Measurements from ENCODE around the gene PTCH2. TPM values are rescaled to one million over a fixed set of nuclear protein-coding genes. Genes with fewer than 3 reads are reported as not detected.

Gene PTCH2
- total and polyA plus RNA-seq, 2 of the 13 experiments (the other 11 are each of a cell fraction or from before 2014, with no cell fraction given) = 0.60 to 1.5 TPM

- no peak for TF ChIP-seq AKNA (CRISPR knock-in tag; IDR thresholded peaks at IDR 0.05; ENCODE audit: borderline replicate concordance)
- no peak for TF ChIP-seq ZNF143 (CRISPR knock-in tag; IDR thresholded peaks at IDR 0.05)
- no peak for TF ChIP-seq TBX3 (IDR thresholded peaks at IDR 0.05; ENCODE audit: borderline replicate concordance)
- TF ChIP-seq ZNF331 (CRISPR knock-in tag; IDR thresholded peaks at IDR 0.05) = peak; percentile 24; the same call in 1 of the 2 replicates
- peak; percentile 57; the same call in 1 of the 2 replicates for TF ChIP-seq ETV5 (CRISPR knock-in tag; IDR thresholded peaks at IDR 0.05; ENCODE audit: borderline replicate concordance)
- no peak for TF ChIP-seq ZNF589 (CRISPR knock-in tag; conservative IDR thresholded peaks at IDR 0.05)
- TF ChIP-seq HMGXB4 (CRISPR knock-in tag; IDR thresholded peaks at IDR 0.05; ENCODE audit: borderline replicate concordance in 1 of 2, low read depth in 1 of 2) = no peak
- no peak for TF ChIP-seq ZNF460 (CRISPR knock-in tag; IDR thresholded peaks at IDR 0.05; ENCODE audit: borderline replicate concordance)
- TF ChIP-seq ZMYM4 (CRISPR knock-in tag; IDR thresholded peaks at IDR 0.05) = peak; percentile 55; the same call in 1 of the 2 replicates
- TF ChIP-seq SKIL (CRISPR knock-in tag; IDR thresholded peaks at IDR 0.05; ENCODE audit: borderline replicate concordance) = no peak; the same call in 1 of the 2 replicates
These were observed 33.8 kb downstream of the PTCH2 start (continued) for GRCh38 chr1:44808938-44809917.

Measured in HepG2 (cell line).